Stimulated activated CD4-positive, alpha-beta T cell treated with anti-CD3 and anti-CD28 coated beads, Interleukin-4, amount 100 ng/mL, for 1 hour (primary cell): ENCODE data around the gene FAT2.
"Not testable (repeated sequence)": the region's sequence is repeated elsewhere in the genome, so short reads cannot be mapped to it uniquely, and the experiment has no call there.

Source experiments
- DNase-seq: peaks from one replicate; pipeline ENCODE4 v3.0.0-alpha.2; 2020

FAT2 gene

GRCh38 chr5:151580239-151580638, 10.9 kb downstream of the FAT2 start:
- DNase-seq = no peak

- DNase-seq = not testable (repeated sequence)
Observed at GRCh38 chr5:151579146-151579545, 12.0 kb downstream of the FAT2 start.

- no peak for DNase-seq
Observed at GRCh38 chr5:151578326-151579025, 12.7 kb downstream of the FAT2 start.

GRCh38 chr5:151577566-151577965, 13.6 kb downstream of the FAT2 start:
- no peak for DNase-seq

- DNase-seq = no peak
Observed at GRCh38 chr5:151574444-151574996, 16.6 kb downstream of the FAT2 start.

- DNase-seq = no peak
Observed at GRCh38 chr5:151572657-151573368, 18.3 kb downstream of the FAT2 start.

- DNase-seq = no peak
Observed at GRCh38 chr5:151571270-151572173, 19.6 kb downstream of the FAT2 start.

- DNase-seq = no peak
Observed at GRCh38 chr5:151570512-151571269, 20.4 kb downstream of the FAT2 start.

GRCh38 chr5:151570058-151570457, 21.1 kb downstream of the FAT2 start:
- no peak for DNase-seq

- peak; percentile 8 for DNase-seq
Observed at GRCh38 chr5:151569132-151570046, 21.7 kb downstream of the FAT2 start.

- no peak for DNase-seq
Observed at GRCh38 chr5:151568036-151568435, 23.1 kb downstream of the FAT2 start.

- DNase-seq = no peak
Observed at GRCh38 chr5:151565971-151566370, 25.2 kb downstream of the FAT2 start.

GRCh38 chr5:151562019-151562707, 29.0 kb downstream of the FAT2 start:
- DNase-seq = no peak

- DNase-seq = no peak
Observed at GRCh38 chr5:151557951-151558350, 33.2 kb downstream of the FAT2 start.

GRCh38 chr5:151557466-151557865, 33.7 kb downstream of the FAT2 start:
- no peak for DNase-seq

- DNase-seq = no peak
Observed at GRCh38 chr5:151556806-151557205, 34.3 kb downstream of the FAT2 start.

GRCh38 chr5:151555760-151556576, 35.2 kb downstream of the FAT2 start:
- DNase-seq = no peak

- DNase-seq = no peak
Observed at GRCh38 chr5:151553695-151554094, 37.4 kb downstream of the FAT2 start.

GRCh38 chr5:151553130-151553670, 37.9 kb downstream of the FAT2 start:
- no peak for DNase-seq
